HG03097 (cell line): ENCODE results near the gene TRIM15.
A peak's percentile ranks its signal among the peaks of the same experiment; 100 is the strongest.
"Not testable (repeated sequence)": the region's sequence is repeated elsewhere in the genome, so short reads cannot be mapped to it uniquely, and the experiment has no call there.

ENCODE experiments used
- ATAC-seq: cut with Tn5 transposase; IDR thresholded peaks from one replicate; pipeline ENCODE4 v1.9.1; 2021; ENCODE audit not compliant: unreplicated experiment, low FRiP score

TRIM15 gene

DNA sequence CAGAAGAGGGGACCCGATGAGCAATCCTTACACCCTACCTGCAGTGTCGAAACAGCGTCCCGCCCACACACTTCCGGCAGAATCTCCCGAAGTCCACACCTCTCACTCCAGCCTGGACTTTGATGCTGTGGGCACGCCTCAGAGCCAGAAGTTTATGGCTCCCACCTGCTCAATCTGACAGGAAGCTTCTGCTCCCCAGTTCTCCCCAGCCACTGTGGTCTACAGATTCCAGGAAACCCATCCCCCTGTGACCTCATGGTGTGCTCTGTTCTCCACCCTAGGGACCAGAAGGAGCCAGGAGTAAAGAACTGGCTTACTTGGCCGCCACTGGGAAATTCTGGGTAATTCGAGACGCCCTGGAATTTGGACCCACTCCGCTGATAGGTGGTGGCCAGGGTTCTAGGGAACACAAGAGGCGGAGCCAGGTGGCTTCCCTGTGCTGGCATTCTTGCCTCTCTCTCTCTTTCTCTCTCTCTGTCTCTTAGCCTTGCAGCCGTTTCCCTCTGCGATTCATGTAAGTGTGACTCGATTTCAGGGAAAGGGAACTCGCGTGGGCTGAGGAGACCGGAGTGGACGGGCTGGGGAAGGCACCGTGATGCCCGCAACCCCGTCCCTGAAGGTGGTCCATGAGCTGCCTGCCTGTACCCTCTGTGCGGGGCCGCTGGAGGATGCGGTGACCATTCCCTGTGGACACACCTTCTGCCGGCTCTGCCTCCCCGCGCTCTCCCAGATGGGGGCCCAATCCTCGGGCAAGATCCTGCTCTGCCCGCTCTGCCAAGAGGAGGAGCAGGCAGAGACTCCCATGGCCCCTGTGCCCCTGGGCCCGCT, at the start of gene TRIM15:
Gene TRIM15, plus strand, starts transcription at position 457 of the 828 bp plus-strand sequence. Its CDS starts 139 bp downstream, at position 596.
- ATAC-seq: no peak

DNA sequence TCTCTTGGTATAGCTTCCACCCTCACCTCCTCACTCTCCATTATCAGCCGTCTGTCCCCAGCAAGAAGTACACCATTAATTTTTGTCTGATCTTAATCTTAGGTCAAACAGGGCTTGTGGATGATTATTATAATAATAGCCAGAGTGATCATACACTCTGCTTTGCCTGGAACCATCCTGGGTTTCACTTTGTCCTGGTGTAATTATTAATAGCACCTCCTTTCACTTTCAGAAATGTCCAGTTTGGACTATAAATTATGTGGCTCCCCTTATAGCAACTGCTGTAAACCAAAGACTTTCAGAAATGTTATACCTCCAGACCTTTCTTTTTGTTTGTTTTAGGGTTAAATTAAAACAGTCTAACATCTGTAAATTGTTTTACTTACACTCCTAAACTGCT, 49.5 kb upstream of the TRIM15 start:
- ATAC-seq: no peak

DNA sequence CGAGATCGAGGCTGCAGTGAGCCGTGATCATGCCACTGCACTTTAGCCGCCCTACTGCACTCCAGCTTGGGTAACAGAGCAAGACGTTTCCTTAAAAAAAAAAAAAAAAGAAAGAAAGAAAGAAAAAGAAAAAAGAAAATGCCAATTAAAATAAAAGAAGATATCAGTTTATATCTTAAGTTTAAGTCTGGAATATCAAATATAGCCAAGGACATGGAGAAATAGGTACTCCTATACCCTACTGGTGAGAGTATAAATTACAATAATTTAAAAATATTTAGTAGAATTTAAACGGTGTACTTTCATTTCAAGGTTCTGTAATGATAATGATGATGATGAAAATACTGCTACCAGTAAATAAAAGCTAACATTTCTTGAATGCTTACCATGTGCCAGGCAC, 46.6 kb upstream of the TRIM15 start:
- no peak for ATAC-seq

- not testable (repeated sequence) for ATAC-seq
These were observed 44.7 kb upstream of the TRIM15 start for GRCh38 chr6:30118691-30119090.

- ATAC-seq: no peak
These were observed 41.6 kb upstream of the TRIM15 start for GRCh38 chr6:30121446-30122366.

- no peak for ATAC-seq
These were observed 40.8 kb upstream of the TRIM15 start for GRCh38 chr6:30122515-30122914.

DNA sequence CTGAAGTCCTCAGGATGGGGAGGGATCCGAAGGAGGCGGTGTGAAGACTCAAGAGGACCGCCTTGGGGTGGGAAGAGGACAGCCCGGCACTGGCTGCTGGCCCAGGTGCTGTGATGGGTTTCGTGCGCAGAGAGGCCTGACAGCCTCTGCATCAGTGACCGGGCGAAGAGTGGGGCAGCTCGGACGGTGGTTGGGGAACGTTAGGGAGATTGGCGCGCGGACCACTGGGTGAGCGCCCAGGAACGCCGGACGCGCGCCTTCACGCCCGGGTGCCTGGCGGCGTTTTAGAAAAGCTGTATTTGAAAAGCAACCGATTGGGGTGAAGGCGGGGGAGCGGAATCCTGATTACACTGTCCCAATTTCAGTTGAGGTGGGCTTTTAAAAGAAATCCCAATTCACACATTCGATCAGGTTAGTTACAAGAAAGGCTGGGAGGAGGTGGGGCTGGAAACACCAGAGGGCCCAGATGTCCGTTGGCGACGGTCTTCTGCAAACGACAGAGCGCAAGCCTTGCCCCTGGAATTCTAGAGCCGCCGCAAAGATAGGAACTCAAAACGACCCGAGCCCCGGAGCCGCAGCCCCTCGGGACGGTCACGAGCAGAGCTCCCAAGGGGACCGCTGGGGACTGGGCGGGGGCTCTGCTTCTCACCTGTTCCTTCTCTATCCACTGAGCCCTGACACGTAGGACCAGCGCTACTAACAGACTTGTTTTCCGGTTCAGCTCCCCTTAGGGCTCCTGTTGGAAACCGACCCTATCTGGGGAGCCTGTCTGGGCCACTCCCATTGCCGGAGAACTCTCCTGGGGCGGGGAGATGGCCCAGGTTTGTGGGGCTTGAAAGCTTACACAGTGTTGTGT, 35.9 kb upstream of the TRIM15 start:
- no peak for ATAC-seq

- no peak for ATAC-seq
These were observed 33.8 kb upstream of the TRIM15 start for GRCh38 chr6:30129265-30130178.

- ATAC-seq: no peak
These were observed 33.1 kb upstream of the TRIM15 start for GRCh38 chr6:30130179-30130679.

DNA sequence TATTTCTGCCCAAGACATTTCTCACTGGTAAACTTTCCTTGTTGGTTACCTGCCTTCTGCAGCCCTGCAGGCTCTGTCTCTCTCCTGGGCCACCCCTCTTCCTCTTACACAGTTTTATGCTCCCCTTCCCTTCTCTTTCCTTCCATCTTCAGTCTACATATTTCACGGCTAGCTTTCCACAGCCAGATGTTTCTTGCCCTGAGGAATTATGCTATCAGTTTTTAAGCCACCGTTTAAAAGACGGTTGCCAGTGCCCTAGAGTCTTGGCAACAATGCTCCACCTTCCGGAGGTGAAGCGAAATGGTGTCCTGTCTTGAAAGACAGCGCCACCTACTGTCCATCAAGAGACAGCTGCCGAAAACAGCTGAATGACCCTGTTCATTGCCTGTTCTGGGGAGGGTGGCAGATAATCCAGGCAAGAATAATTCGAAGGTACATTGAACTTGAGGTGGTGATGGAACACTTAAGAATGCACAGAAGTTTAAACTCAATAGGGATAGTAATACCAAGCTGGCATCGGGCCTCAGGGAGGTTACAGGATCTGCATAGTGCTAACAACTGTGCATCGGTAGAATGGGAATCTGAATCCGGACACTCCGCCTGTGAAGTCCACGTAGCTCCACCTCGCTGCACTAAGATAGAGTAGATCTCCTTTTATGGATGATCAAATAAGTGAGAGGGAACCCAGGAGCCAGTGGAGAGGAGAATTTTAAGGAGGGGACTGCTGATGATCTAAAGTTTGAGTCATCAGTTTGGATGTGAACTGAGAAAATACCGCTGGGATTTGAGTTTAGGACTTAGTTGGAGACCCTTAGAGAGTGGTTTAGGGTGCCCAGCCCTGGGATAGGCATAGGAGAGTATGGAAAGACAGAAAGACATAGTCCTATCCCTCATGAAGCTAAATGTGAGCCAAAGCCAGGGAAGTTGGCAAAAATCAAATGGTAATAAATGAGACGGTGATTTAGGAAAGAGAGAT, 32.2 kb upstream of the TRIM15 start:
- peak; percentile 67 for ATAC-seq

DNA sequence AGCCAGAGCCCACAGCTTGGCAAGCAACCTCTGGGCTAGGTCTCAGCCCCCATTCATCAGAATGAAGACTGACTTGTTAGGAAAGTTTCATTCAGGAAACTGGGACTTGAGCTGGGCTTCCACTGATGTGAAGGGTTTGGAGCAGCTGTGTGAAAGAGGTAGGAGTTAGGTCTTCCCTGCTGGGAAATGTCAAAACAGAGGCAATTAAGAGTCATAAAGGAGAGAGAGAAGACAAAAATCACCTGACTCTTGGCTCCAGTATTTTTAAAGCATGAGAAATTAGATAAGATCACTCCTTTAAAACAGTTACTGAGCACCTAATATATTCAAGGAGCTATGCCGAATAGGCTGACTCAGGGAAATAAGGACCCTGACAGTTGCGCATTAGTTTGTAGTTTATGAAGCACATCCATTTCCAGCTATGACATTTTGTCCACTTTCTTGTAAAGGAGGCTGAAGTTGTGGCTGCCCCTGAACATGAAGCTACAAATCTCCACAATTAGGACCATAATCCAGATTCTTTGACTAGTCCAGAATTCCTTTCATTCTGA, 31.3 kb upstream of the TRIM15 start:
- ATAC-seq: no peak

DNA sequence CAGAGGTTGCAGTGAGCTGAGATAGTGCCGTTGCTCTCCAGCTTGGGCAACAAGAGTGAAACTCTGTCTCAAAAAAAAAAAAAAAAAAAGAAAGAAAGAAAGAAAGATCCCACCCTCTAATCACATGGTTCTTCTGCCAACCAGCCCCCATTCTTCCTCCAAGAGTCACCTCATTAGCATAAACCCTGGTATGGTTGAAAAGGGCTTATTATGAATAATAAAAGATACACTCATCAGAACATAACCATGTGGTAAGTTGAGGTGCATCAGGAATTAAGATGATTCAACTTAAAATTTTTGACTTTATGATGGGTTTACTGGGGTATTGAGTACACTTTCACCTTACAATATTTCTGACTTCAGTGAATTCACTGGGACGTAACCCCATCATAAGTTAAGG, 28.2 kb upstream of the TRIM15 start:
- no peak for ATAC-seq

GRCh38 chr6:30135757-30136156, 27.6 kb upstream of the TRIM15 start, which contains the start of gene TRIM40:
TSS of gene TRIM40 (plus strand) at chr6:30136140. CDS start at chr6:30137037, 897 bp downstream.
- no peak for ATAC-seq

DNA sequence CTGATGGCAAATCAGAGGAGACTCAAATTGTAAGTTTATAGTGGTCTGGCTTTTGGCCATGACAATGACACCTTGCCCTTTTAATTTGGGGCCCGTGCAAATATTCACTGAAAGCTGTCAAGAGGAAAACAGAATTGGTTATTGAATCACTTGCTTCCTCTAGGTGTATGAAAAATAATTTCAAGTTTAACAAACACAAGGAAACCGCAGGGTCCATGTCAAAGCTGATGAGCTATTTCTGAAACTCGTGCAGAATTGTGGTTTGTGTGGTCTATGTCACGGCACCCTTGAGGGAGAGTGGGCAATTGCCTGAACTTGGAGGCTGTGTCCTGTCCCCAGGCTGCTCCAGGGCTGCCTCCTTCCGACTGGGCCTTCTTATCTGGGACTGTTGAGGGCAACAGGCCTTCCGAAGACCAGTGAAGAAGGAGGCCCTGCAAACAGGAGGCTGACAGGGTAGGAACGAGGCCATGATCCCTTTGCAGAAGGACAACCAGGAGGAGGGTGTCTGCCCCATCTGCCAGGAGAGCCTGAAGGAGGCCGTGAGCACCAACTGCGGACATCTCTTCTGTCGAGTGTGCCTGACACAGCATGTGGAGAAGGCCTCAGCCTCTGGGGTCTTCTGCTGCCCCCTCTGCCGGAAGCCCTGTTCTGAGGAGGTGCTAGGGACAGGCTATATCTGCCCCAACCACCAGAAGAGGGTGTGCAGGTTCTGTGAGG, 26.6 kb upstream of the TRIM15 start:
- no peak for ATAC-seq

- not testable (repeated sequence) for ATAC-seq
These were observed 23.1 kb upstream of the TRIM15 start for GRCh38 chr6:30140240-30140639.

- ATAC-seq: no peak
These were observed 20.7 kb upstream of the TRIM15 start for GRCh38 chr6:30142665-30143064.

DNA sequence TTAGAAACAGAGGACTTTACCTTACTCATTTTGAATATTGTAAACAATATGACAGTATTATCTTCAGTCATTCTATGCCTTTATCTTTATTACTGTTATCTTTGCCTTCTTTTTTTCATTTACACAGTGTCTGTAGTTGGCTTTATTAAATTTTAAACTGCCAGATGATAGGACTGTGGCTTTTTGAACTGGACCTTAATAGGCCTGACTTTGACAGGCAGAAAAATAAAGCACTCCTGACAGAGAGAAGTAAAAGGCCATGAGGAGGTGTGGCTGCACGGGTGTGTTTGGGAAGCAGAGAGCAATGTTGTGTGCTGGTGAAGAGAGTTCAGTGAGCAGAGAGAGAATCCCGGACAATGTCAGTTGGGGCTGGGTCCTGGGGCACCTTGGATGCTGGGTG, 19.6 kb upstream of the TRIM15 start:
- no peak for ATAC-seq
